Gastroesophageal sphincter (tissue), 3 donors: Measurements from ENCODE around the gene WDR64.

ENCODE experiments used
- CTCF ChIP-seq, 4 experiments: fragments of 200-600 bp in 2 of 4; fragments of 450-650 bp in 2 of 4; sonication (generic) in 1 of 4; IDR thresholded peaks; one replicate each; pipeline ENCODE4 v1.5.1; 2017 to 2019; ENCODE audit warnings: antibody characterized with exemption in 4 of 4, mild to moderate bottlenecking in 2 of 4, moderate library complexity in 2 of 4
- EP300 ChIP-seq: sonication (generic); formaldehyde crosslinking; IDR thresholded peaks from one replicate; pipeline ENCODE4 v1.6.1; 2017; ENCODE audit warnings: antibody characterized with exemption, mild to moderate bottlenecking
- POLR2A ChIP-seq, 2 donors: fragments of 450-650 bp; IDR thresholded peaks; one replicate each; pipeline ENCODE4 v1.6.1; 2017; ENCODE audit warnings: antibody characterized with exemption in 2 of 2, mild to moderate bottlenecking in 2 of 2, moderate library complexity in 1 of 2
- POLR2AphosphoS5 ChIP-seq: sonication (generic); formaldehyde crosslinking; IDR thresholded peaks from one replicate; pipeline ENCODE4 v1.6.1; 2017; ENCODE audit warnings: antibody characterized with exemption

- TF ChIP-seq CTCF (IDR thresholded peaks at IDR 0.05) (no peak), POLR2A (IDR thresholded peaks at IDR 0.05) (no peak), POLR2AphosphoS5 (no peak), EP300 (no peak)
These were observed 120.9 kb downstream of the WDR64 start for GRCh38 chr1:241772932-241773500.
